IPS-NIHi7 (cell line): ENCODE data around the gene CLEC16A.

ENCODE experiments used
- DNase-seq: peaks from one replicate; pipeline ENCODE4 v3.0.0; 2012; ENCODE audit warnings: mixed read lengths; ENCODE audit errors: extremely low spot score

Gene CLEC16A

DNA sequence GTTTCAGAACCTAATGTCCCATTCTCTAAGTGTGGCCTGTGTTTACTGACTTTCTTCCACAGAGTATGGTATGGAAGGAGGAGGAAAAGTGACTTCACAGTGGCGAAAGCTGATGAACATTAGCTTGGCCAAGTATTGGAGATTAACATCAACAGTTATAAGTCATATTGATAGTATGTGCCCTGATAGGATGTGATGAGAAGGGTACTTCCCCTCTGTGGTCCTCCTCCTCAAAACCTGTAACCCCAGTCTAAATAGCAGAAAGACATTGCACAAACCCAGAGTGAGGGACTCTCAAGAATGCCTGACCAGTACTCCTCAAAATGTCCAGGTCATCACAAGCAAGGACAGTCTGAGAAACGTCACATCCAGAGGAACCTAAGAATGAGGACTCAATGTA is 73.1 kb downstream of the CLEC16A start:
- DNase-seq, result no peak

- no peak for DNase-seq
These were observed 76.0 kb downstream of the CLEC16A start for GRCh38 chr16:11020388-11020787.

DNA sequence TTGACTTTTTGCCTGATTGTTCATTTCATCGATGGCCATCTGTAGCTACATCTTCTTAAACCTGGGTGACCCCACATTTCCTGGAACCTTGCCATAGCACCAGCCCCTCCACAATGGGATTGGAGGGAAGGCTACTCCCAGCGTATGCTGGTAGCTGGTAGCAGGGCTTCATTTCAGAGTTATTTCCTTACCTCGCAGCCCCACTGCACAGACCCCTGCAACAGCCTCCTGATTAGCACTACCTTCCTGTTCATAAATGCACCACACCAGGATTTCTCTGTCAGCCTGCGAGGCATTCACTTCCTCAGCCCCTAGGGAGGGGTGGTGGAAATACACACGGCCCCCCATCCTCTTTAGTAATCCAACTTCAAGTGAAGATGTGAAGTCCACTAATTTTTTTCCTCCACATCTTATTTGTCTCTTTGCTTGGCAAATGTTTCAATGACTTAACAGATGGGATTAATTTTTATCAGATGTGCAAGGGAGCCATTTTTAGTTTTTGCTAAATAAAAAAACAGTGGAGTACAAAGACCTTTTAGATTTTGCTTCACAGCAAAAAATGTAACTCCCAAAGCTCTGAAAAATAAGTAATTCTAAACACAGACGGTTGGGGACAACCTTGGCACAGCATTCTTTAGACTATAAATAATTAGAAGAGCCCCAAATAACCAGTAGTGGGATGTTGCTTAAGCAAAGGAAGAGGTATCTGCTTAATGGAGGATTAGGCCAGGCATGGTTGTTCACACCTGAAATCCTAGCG is 76.6 kb downstream of the CLEC16A start:
- DNase-seq, result no peak

DNA sequence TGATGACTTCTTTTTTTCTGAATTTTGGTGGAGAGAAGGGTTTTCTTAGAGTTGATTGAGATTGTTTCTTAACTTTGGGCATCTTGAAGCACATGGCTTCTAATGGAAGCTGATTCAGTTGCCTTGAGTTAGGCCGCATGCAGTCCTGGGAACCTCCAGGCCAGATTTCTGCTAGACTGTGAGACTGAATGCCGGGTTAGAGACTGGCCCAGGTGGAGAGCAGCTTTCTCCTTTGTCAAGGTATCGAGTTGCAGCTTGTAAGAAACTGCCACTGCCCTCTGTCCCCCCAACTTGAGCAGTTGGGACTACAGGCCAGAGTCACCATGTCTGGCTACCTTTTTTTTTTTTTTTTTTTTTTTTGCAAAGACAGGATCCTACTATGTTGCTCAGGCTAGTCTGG is 77.6 kb downstream of the CLEC16A start:
- no peak for DNase-seq

DNA sequence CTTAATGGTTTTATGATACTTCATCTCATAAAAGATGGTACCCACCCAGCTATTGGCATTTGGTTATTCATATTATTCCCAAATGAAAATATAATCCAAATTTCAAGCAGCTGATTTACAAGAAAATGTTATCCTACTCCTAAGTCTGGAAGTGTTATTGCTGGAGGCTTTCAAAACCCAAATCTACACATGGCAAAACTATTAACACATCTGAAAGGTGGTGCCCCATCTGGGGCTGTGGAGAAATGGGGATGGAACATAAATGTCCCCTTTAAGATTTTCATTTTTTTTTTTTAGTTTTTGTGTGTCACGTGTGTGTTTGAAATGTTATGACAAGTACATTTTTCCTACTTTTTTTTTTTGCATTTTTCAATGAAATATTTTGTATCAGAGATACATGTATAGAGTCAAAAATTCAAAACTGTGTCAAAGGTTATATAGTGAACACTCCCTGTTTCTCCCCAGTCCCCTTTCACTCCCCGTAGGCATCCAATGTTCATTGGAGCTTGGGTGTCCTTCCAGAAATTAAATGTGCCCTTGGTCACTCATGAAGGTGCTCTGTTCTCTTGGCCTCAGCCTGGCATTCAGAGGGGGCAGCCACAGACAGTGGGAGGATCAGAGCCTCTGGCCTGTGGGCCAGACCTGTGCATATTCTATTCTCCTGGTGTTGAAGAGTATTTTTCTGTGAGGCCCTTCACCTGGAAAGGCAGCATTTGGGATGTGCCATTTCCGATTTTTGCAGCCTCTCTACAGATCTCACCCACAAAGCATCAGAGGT is 79.1 kb downstream of the CLEC16A start:
- no peak for DNase-seq

- DNase-seq, result no peak
These were observed 80.1 kb downstream of the CLEC16A start for GRCh38 chr16:11024333-11025053.

DNA sequence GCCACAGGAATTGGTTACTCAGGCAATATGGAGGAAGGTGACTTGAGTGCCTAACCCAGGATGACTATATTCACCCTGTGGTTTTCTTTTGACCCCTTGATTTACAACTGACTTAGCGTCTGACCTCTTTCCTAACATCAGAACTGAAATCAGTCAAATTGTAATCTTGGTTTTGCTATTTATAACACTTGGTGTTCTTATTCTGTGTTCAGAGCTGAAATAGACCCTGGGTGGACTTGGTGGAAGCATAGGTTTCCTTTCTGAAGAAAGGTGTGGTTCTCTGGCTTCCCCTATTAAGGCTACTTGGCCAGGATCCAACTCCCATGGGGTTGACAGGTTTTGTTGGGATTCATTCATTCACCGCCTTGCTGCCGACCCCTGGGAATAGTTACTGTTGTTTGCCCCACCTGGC is 80.8 kb downstream of the CLEC16A start:
- no peak for DNase-seq

DNA sequence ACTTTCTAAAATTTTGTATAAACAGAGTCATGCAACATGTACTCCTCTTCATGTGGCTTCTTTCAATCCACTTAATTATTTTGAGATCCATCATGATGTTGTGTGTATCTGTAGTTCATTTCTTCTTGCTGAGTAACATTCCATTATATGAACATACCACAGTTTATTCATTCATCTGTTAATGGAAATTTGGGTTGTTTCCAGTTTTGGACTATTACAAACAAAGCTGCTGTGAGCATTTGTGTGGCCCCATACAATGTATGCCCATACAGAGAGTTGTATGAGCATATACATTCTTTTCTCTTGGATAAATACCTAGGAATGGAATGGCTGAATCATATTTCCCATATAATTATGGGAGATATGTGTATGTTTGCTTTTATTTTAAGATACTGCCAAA is 85.6 kb downstream of the CLEC16A start:
- DNase-seq, result no peak

- no peak for DNase-seq
These were observed 86.7 kb downstream of the CLEC16A start for GRCh38 chr16:11030990-11031510.

DNA sequence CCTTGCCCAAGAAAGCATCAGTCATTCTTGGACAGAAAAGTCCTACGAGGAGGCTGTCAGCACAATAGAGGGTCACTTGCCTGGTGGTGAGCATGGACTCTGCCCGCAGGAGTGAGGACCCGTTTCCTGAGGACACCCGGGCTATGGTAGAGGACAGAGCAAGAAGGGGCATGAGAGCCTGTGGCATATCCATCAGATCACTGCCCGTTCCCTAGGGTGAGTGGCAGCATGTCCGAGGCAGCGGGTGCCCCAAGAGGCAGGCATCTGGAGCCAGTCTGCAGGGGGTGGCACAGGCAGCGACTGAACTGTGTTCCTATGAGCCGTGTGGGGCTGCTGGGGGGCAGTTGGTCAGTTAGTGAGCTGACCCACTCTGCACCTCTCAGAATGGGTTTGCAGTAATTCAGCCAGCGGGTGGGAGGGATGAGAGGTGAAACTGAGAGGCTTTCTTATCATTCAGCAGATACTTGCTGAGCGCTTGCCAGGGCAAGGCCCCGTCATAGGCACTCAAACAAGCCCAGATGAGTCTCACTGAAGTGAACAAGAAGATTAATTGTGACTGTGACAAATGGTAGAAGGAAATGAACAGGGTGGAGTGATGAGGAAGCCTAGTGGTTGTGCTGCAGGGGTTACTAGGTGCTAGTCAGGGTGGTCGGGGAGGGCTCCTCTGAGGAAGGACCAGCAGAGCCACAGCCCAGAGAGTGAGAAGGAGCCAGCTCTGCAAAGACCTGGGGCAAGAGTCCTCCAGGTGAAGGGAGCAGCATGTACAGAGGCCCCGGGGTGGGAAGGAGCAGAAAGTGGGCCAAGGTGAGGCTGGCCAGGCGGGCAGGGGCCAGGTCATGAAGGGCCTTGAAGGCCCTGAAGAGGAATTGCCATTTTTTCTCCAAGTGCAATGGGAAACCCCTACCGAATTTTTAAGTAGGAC is 87.9 kb downstream of the CLEC16A start:
- no peak for DNase-seq

DNA sequence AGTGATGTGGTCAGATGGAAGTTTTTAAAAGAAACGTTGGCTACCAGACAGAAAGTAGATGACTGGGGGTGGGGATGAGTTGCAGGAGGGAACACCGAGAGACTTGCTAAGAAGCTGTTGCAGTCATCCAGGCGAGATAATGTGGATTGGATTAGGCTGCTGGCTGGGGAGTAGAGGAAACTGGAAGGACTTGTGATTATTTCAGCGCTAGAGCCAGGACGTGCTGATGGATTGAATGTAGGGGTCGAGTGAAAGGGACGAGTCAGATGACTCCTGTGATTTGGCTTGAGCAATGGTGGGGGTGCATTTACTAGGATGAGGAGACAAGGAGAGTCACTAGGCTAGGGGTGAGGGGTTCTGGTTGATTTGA is 88.5 kb downstream of the CLEC16A start:
- DNase-seq, result peak; percentile 54

DNA sequence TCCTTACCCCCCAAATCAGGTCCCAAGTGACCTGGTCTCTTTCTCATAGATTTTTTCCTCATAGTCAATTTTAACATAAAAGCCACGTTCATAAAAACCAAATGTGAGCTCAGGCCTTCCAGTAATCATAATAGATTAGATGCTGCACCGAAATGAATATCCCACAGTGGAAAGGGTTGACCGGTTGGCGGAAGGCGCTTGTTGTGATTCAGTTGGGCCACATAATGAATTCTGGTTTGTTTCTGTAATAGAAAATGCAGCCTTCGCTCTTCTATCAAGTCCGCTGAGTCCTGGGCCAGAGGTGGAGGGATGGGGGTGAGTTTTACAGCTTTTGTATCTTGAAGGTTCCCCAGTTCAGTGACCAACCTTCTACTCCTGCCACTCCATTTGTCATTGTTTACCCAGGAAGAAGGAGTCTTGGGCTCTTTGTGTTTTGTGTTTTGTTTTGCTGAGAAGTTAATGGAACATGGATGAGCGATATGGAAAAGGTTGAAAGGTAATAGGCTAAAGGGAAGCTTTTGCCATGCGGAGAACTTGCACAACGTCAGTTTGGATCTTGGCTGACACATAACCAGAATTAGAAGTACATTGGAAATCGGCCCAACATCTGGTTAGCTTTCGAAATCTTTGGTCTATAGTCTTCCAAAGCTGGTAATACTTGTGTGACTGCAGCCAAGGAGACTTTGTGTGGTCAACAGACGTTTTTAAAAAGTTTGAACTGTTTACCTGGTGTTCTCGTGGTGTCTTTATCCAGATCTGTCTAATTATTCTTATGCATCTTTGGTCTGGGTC is 89.5 kb downstream of the CLEC16A start:
- no peak for DNase-seq

DNA sequence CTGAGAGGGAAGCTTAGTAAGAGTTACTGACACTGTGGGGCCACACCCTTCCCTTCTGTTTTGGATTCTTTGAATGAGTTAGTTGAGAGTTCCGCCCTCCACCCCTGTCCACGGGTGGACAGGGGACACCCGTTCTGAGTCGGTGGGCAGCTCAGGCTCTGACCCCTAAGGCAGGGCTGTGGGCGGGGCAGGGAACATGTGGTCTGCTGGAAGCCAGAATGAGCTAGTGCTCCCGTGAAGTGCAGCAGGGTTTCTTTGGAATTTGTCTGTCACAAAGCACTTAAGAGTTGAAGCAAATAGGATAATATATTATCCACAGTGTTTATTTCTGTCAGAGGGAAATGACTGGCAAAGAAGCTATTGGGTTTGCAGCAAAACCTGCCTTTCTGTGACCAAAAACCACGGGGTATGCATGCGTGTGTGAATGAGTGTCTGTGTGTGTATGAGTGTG is 90.1 kb downstream of the CLEC16A start:
- no peak for DNase-seq

DNA sequence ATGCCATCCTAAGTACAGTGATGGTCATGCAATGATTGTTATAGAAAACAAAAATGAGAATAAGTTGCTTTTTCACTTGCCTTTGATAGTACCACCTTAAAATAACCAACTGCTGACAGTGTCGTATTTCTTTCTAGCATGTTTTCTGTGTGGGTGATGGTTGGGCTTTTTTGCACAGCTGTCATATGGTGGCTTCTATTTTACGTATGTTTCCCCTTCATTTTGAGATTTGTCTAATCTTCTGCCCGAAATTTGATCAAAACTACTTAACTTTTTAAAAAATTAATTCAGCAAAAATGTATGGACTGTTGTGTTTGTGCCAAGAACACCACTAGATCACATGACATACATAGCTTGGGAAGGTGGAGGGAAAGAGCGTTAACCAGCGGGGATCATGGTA is 90.7 kb downstream of the CLEC16A start:
- no peak for DNase-seq

GRCh38 chr16:11036040-11036439 is 91.7 kb downstream of the CLEC16A start:
- DNase-seq, result no peak

DNA sequence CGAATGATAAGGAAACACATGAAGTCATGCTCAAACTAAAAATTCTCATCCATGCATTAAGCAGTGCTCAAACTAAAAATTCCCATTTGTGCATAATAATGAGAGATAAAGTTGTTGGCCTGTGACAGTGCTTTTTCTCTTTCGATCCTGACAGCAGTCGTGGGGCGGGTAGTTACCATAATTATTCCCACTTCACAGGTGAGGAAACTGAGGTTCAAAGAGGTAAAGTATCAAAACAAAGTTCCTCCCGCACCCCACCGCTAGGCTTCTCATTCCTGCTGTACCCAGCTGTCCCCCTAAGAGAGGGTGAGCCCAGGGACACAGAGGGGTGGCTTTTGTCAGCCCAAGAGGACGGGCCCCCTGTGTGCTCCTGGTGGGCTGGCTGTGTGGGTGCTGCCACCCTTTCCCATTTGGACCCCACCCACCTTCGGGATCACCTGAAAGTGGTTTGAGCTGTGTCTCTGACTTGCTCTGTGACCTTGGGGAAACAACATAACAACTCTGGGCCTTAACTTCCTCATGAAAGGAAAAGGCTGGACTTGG is 92.6 kb downstream of the CLEC16A start:
- DNase-seq, result no peak

- DNase-seq, result no peak
These were observed 93.9 kb downstream of the CLEC16A start for GRCh38 chr16:11038305-11038704.

- DNase-seq, result no peak
These were observed 94.4 kb downstream of the CLEC16A start for GRCh38 chr16:11038777-11039176.

DNA sequence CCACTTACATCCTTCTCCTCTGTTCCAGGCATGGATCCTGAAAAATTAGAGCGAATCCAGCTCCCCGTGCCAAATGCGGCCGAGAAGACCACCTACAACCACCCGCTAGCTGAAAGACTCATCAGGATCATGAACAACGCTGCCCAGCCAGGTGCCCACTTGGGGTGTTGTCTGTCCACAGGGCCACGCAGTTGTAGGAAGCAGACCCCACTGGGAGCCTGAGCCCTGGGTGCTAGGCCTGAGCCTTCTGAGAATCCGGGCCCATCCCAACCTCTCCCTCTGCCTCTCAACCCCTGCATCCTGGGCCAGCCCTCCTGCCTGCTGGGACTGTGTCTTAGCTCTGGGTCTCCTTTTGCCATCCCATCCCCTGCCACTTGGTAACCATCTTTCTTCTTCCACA is 95.4 kb downstream of the CLEC16A start:
- no peak for DNase-seq

GRCh38 chr16:11042191-11042590 is 97.8 kb downstream of the CLEC16A start:
- DNase-seq, result no peak
